ENCODE results near the gene ITGB4. TPM values are rescaled to one million over a fixed set of nuclear protein-coding genes. Genes with fewer than 3 reads are reported as not detected.

Gene ITGB4
- total and polyA plus RNA-seq, 4 donors = 7.5 to 69.5 (median 27.1) TPM

- H3K27ac ChIP-seq (ENCODE audit: low read depth in 1 of 2, low read length in 2 of 2) = no peak overlapping the region
- intact Hi-C loops (cut with DNase I) = no loop called here
Measured at GRCh38 chr17:75684249-75684648, 37.0 kb upstream of the ITGB4 start.

GRCh38 chr17:75684924-75685323, 36.3 kb upstream of the ITGB4 start:
- H3K4me1 ChIP-seq (ENCODE audit: control insufficient read depth in 1 of 2, insufficient read depth in 2 of 2, low read length in 2 of 2) = no peaks in the 10 kb centered on the region

More at GRCh38 chr17:75684249-75684648, 37.0 kb upstream of the ITGB4 start:
- Histone ChIP-seq H3K36me3 (ENCODE audit: control insufficient read depth in 1 of 2, insufficient read depth in 2 of 2, low read length in 1 of 2) (no peaks in the 10 kb centered on the region), H3K4me1 (ENCODE audit: control insufficient read depth in 1 of 2, insufficient read depth in 2 of 2, low read length in 2 of 2) (no peaks in the 10 kb centered on the region), H3K27me3 (ENCODE audit: control insufficient read depth in 1 of 2, insufficient read depth in 2 of 2, low read length in 1 of 2) (no peaks in the 10 kb centered on the region), H3K4me3 (ENCODE audit: low read length in 2 of 2) (no peak overlapping the region), H3K9me3 (ENCODE audit: control insufficient read depth, low read length) (no peaks in the 10 kb centered on the region)
- no peak for ATAC-seq (ENCODE audit: low FRiP score)
- DNase-seq = no peak
- WGBS, 2 donors = 95 to 96% methylated on average over 5 of the region's 5 CpGs

GRCh38 chr17:75685499-75685898, 35.8 kb upstream of the ITGB4 start:
- Histone ChIP-seq H3K27ac (ENCODE audit: low read depth in 1 of 2, low read length in 2 of 2) (no peak overlapping the region), H3K27me3 (ENCODE audit: control insufficient read depth in 1 of 2, insufficient read depth in 2 of 2, low read length in 1 of 2) (no peaks in the 10 kb centered on the region), H3K4me1 (ENCODE audit: control insufficient read depth in 1 of 2, insufficient read depth in 2 of 2, low read length in 2 of 2) (no peaks in the 10 kb centered on the region), H3K4me3 (ENCODE audit: low read length in 2 of 2) (no peak overlapping the region), H3K9me3 (ENCODE audit: control insufficient read depth, low read length) (no peaks in the 10 kb centered on the region), H3K36me3 (ENCODE audit: control insufficient read depth in 1 of 2, insufficient read depth in 2 of 2, low read length in 1 of 2) (no peaks in the 10 kb centered on the region)
- DNase-seq = no peak
- no peak for ATAC-seq (ENCODE audit: low FRiP score)
- intact Hi-C loops (cut with DNase I) = no loop called here
- WGBS, 2 donors = 71 to 73% methylated on average over 3 of the region's 3 CpGs

More at GRCh38 chr17:75684924-75685323, 36.3 kb upstream of the ITGB4 start:
- Histone ChIP-seq H3K27ac (ENCODE audit: low read depth in 1 of 2, low read length in 2 of 2) (no peak overlapping the region), H3K27me3 (ENCODE audit: control insufficient read depth in 1 of 2, insufficient read depth in 2 of 2, low read length in 1 of 2) (no peaks in the 10 kb centered on the region), H3K36me3 (ENCODE audit: control insufficient read depth in 1 of 2, insufficient read depth in 2 of 2, low read length in 1 of 2) (no peaks in the 10 kb centered on the region), H3K4me3 (ENCODE audit: low read length in 2 of 2) (no peak overlapping the region), H3K9me3 (ENCODE audit: control insufficient read depth, low read length) (no peaks in the 10 kb centered on the region)
- WGBS, 2 donors = 77 to 80% methylated on average over 7 of the region's 7 CpGs
- ATAC-seq (ENCODE audit: low FRiP score) (no peak), DNase-seq (peak in 1 of 2 donors; percentile 59)
- intact Hi-C loops (cut with DNase I) = no loop called here

DNA sequence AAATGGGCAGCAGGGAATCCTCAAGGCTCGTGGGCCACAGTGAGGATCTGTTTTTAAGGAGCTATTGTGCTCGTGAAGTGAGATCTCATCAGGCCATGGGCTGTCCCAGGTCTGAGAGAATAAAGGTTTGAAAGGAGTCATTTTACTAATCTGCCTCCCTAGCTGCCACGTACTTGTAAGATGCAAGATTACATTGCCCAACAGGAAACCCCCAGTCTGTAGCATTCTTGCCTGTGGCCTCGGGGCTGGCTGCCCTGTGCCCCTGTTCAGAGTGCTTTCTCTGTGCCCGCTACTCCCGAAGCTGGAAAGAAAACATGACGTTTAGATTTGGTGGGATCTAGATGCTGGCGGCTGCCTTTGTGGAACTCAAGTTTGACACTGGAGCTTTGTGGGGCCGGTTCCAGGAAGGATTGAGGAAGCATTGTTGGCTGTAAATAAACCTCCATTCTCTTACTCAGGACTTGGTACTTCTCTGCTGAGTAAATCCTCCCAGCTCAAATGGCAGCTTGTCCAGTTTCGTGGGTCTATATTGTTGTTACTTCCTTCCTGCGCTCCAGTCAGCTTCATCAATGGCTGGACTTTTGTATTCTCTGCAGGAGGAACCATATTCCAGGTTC, 32.9 kb upstream of the ITGB4 start:
- Histone ChIP-seq H3K4me1 (ENCODE audit: control insufficient read depth in 1 of 2, insufficient read depth in 2 of 2, low read length in 2 of 2) (no peaks in the 10 kb centered on the region), H3K9me3 (ENCODE audit: control insufficient read depth, low read length) (no peaks in the 10 kb centered on the region), H3K27me3 (ENCODE audit: control insufficient read depth in 1 of 2, insufficient read depth in 2 of 2, low read length in 1 of 2) (no peaks in the 10 kb centered on the region), H3K27ac (ENCODE audit: low read depth in 1 of 2, low read length in 2 of 2) (no peak overlapping the region), H3K36me3 (ENCODE audit: control insufficient read depth in 1 of 2, insufficient read depth in 2 of 2, low read length in 1 of 2) (no peaks in the 10 kb centered on the region), H3K4me3 (ENCODE audit: low read length in 2 of 2) (no peak overlapping the region)
- peak in 1 of 2 donors; percentile 63 for DNase-seq
- ATAC-seq (ENCODE audit: low FRiP score) = no peak
- 77 to 80% methylated on average over 11 of the region's 11 CpGs for WGBS, 2 donors
- intact Hi-C loops (cut with DNase I) = no loop called here

DNA sequence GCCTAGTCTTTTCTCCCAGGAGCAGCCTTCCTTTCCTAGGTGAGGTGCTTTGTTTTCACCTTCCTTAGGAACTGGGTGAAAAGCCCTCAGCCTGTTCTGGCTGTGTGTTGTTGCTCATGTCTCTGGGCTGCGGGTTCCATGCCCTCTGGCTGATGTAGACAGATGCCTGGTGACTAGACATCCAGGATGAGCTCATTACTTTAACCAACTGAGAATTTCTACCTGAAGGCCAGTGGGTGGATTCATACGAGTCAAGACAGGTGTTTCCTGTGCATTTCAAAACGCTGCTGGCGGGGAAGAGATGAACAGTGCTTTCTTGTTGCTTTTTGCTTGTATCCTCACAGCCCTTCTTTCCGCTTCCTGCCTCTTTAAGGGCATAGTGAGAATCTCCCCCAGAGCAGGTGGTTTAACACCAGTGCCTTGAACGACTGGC, 31.8 kb upstream of the ITGB4 start:
- H3K9me3 ChIP-seq (ENCODE audit: control insufficient read depth, low read length) = no peaks in the 10 kb centered on the region
- DNase-seq = peak in 1 of 2 donors; percentile 3
- no peaks in the 10 kb centered on the region for H3K36me3 ChIP-seq (ENCODE audit: control insufficient read depth in 1 of 2, insufficient read depth in 2 of 2, low read length in 1 of 2)
- WGBS, 2 donors = 86 to 93% methylated on average over 6 of the region's 6 CpGs
- no peak overlapping the region for H3K4me3 ChIP-seq (ENCODE audit: low read length in 2 of 2)
- H3K27me3 ChIP-seq (ENCODE audit: control insufficient read depth in 1 of 2, insufficient read depth in 2 of 2, low read length in 1 of 2) = no peaks in the 10 kb centered on the region
- intact Hi-C loops (cut with DNase I) = no loop called here
- H3K4me1 ChIP-seq (ENCODE audit: control insufficient read depth in 1 of 2, insufficient read depth in 2 of 2, low read length in 2 of 2) = no peaks in the 10 kb centered on the region
- no peak overlapping the region for H3K27ac ChIP-seq (ENCODE audit: low read depth in 1 of 2, low read length in 2 of 2)
- no peak for ATAC-seq (ENCODE audit: low FRiP score)

DNA sequence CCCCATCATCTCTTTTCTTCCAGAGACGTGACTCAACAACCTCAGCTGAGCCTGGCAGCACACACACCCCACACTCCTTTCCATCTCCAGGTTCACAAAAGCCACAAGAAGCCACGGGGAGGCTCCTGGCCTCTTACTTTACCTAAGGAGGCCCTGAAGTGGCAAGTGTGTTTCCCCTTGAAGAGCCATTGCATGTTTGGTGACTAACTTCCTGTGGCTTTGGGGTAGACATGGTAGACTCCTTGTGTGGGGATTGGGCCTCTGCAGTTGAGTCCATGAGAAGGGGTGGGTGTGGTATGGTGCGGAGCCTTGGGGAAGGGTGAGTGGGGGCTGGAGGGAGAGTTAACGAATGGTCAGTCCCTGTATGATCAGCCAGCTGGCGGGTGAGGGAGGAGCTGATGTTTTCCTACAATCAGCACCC, 29.9 kb upstream of the ITGB4 start:
- Histone ChIP-seq H3K4me3 (ENCODE audit: low read length in 2 of 2) (no peak overlapping the region), H3K9me3 (ENCODE audit: control insufficient read depth, low read length) (no peaks in the 10 kb centered on the region), H3K27ac (ENCODE audit: low read depth in 1 of 2, low read length in 2 of 2) (no peak overlapping the region), H3K36me3 (ENCODE audit: control insufficient read depth in 1 of 2, insufficient read depth in 2 of 2, low read length in 1 of 2) (peaks cover 0 to 2% of the 10 kb centered on the region in 2 donors), H3K4me1 (ENCODE audit: control insufficient read depth in 1 of 2, insufficient read depth in 2 of 2, low read length in 2 of 2) (no peaks in the 10 kb centered on the region), H3K27me3 (ENCODE audit: control insufficient read depth in 1 of 2, insufficient read depth in 2 of 2, low read length in 1 of 2) (no peaks in the 10 kb centered on the region)
- DNase-seq = peak in 1 of 2 donors; percentile 27
- 81 to 85% methylated on average over 5 of the region's 5 CpGs for WGBS, 2 donors
- ATAC-seq (ENCODE audit: low FRiP score) = no peak
- intact Hi-C loops (cut with DNase I) = no loop called here

DNA sequence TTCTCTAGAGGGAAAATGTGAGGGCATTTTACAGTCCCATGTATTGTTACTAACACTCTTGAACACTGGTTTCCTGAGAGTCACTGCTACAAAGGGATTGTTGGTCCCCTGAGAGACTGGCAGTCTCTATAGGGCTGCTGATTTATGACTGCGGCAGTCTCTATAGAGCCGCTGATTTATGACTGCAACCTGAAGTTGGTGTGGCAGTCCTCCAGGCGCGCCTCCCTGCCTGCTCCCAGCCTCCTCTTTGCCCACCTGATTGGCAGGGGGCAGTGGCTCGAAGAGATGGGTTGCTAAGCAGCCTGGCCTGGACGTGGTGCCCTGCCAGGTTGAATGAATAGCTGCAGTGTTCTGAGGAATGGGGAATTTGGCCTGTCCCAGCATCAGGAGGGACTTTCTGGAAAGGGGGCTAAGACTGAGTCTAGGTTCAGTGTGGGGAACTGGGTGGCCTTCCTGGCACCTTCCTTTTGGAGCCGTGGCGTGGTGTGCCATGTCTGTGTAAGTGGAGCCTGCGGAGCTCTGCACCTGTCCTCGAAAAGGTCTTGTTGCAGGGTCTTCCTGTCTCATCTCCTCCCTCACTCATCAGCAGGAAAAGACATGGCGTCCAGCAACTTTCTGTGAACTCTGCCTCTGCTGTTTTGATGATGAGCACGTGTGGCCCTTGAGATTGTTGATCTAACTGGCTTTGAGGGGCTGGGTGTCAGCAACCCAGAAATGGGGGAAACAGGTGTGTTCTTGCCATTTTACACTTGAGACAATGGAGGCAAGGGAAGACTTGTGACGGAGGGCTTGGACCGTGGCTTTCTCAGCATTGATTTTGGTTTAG, 29.2 kb upstream of the ITGB4 start:
- no peaks in the 10 kb centered on the region for H3K27me3 ChIP-seq (ENCODE audit: control insufficient read depth in 1 of 2, insufficient read depth in 2 of 2, low read length in 1 of 2)
- H3K36me3 ChIP-seq (ENCODE audit: control insufficient read depth in 1 of 2, insufficient read depth in 2 of 2, low read length in 1 of 2) = peaks cover 0 to 2% of the 10 kb centered on the region in 2 donors
- ATAC-seq (ENCODE audit: low FRiP score) (no peak), DNase-seq (peak in 1 of 2 donors; percentile 30)
- no peaks in the 10 kb centered on the region for H3K9me3 ChIP-seq (ENCODE audit: control insufficient read depth, low read length)
- intact Hi-C loops (cut with DNase I) = no loop called here
- WGBS, 2 donors = 82 to 83% methylated on average over 14 of the region's 14 CpGs
- H3K27ac ChIP-seq (ENCODE audit: low read depth in 1 of 2, low read length in 2 of 2) = no peak overlapping the region
- H3K4me3 ChIP-seq (ENCODE audit: low read length in 2 of 2) = no peak overlapping the region
- H3K4me1 ChIP-seq (ENCODE audit: control insufficient read depth in 1 of 2, insufficient read depth in 2 of 2, low read length in 2 of 2) = no peaks in the 10 kb centered on the region

GRCh38 chr17:75692976-75693375, 28.3 kb upstream of the ITGB4 start:
- DNase-seq (peak in 1 of 2 donors; percentile 62), ATAC-seq (ENCODE audit: low FRiP score) (no peak)
- intact Hi-C loops (cut with DNase I) = no loop called here
- 78 to 80% methylated on average over 13 of the region's 13 CpGs for WGBS, 2 donors
- no peaks in the 10 kb centered on the region for H3K9me3 ChIP-seq (ENCODE audit: control insufficient read depth, low read length)
- H3K36me3 ChIP-seq (ENCODE audit: control insufficient read depth in 1 of 2, insufficient read depth in 2 of 2, low read length in 1 of 2) = peaks cover 0 to 2% of the 10 kb centered on the region in 2 donors
- H3K27ac ChIP-seq (ENCODE audit: low read depth in 1 of 2, low read length in 2 of 2) = no peak overlapping the region
- H3K4me1 ChIP-seq (ENCODE audit: control insufficient read depth in 1 of 2, insufficient read depth in 2 of 2, low read length in 2 of 2) = no peaks in the 10 kb centered on the region
- H3K27me3 ChIP-seq (ENCODE audit: control insufficient read depth in 1 of 2, insufficient read depth in 2 of 2, low read length in 1 of 2) = no peaks in the 10 kb centered on the region
- H3K4me3 ChIP-seq (ENCODE audit: low read length in 2 of 2) = no peak overlapping the region
